WERI-Rb-1 (cell line): ENCODE measurements around the gene UBQLN1.

Experiments used
- DNase-seq: peaks from one replicate; pipeline ENCODE4 v3.0.0-alpha.2; 2020
- H3K27ac ChIP-seq: fragments of 250-450 bp; sonication (Bioruptor Pico); 2 replicates; pipeline ENCODE4 v1.5.1; 2020; ENCODE audit warnings: mild to moderate bottlenecking, moderate library complexity
- H3K27me3 ChIP-seq: fragments of 250-450 bp; sonication (Bioruptor Pico); 2 replicates; pipeline ENCODE4 v1.5.1; 2021; ENCODE audit warnings: mild to moderate bottlenecking, low read depth, moderate library complexity; ENCODE audit not compliant: insufficient read depth, severe bottlenecking
- H3K36me3 ChIP-seq: fragments of 250-450 bp; sonication (Bioruptor Pico); 2 replicates; pipeline ENCODE4 v1.5.1; 2020; ENCODE audit warnings: mild to moderate bottlenecking, moderate library complexity
- H3K4me3 ChIP-seq: 2 replicates; pipeline ENCODE4 v1.5.1; 2011; ENCODE audit warnings: low read depth, mild to moderate bottlenecking, control low read depth, low read length
- H3K9me3 ChIP-seq: fragments of 250-450 bp; sonication (Bioruptor Pico); 2 replicates; pipeline ENCODE4 v1.5.1; 2021; ENCODE audit warnings: mild to moderate bottlenecking, moderate library complexity; ENCODE audit not compliant: severe bottlenecking
- TF ChIP-seq, protein P1 (sequence below): IDR thresholded peaks from 2 replicates; pipeline ENCODE4 v1.5.1; 2011; ENCODE audit warnings: low read depth, mild to moderate bottlenecking, control low read depth, inconsistent platforms, low read length

Gene UBQLN1

GRCh38 chr9:83628540-83628939 lies 79.2 kb downstream of the UBQLN1 start:
- H3K4me3 ChIP-seq: no peak overlapping the region
- TF ChIP-seq, protein P1, sequence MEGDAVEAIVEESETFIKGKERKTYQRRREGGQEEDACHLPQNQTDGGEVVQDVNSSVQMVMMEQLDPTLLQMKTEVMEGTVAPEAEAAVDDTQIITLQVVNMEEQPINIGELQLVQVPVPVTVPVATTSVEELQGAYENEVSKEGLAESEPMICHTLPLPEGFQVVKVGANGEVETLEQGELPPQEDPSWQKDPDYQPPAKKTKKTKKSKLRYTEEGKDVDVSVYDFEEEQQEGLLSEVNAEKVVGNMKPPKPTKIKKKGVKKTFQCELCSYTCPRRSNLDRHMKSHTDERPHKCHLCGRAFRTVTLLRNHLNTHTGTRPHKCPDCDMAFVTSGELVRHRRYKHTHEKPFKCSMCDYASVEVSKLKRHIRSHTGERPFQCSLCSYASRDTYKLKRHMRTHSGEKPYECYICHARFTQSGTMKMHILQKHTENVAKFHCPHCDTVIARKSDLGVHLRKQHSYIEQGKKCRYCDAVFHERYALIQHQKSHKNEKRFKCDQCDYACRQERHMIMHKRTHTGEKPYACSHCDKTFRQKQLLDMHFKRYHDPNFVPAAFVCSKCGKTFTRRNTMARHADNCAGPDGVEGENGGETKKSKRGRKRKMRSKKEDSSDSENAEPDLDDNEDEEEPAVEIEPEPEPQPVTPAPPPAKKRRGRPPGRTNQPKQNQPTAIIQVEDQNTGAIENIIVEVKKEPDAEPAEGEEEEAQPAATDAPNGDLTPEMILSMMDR: no peak
- no peak overlapping the region for H3K27ac ChIP-seq
- no peaks in the 10 kb centered on the region for H3K9me3 ChIP-seq
- DNase-seq: no peak
- H3K27me3 ChIP-seq: no peaks in the 10 kb centered on the region
- no peaks in the 10 kb centered on the region; the same call in 1 of the 2 replicates for H3K36me3 ChIP-seq

DNA sequence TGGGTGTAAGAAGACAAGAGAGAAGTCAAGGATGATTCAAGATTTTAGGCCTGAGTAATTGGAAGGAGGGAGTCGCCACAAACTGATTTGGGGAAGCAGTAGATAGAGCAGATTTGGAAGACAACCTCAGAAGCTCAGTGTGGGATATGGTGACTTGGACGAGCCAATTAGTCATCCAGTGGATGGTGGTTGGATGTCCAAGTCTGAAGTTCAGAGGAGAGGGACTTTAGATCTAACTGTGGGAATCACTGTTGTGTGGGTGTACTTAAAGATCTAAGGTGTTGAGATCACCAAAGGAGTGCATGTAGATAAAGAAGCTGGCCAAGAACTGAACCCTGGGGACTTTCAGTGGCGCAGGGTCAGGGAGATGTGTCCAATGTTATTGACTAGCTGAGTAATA lies 82.6 kb downstream of the UBQLN1 start:
- Histone ChIP-seq H3K9me3 (no peaks in the 10 kb centered on the region), H3K4me3 (no peak overlapping the region), H3K27ac (no peak overlapping the region), H3K36me3 (peaks cover 5% of the 10 kb centered on the region), H3K27me3 (no peaks in the 10 kb centered on the region)
- TF ChIP-seq, protein P1: no peak
- DNase-seq: no peak

- Histone ChIP-seq H3K27ac (peak overlapping the region; percentile 93), H3K4me3 (peak overlapping the region; percentile 84), H3K9me3 (no peaks in the 10 kb centered on the region), H3K27me3 (no peaks in the 10 kb centered on the region), H3K36me3 (peaks cover 5% of the 10 kb centered on the region; the same call in 1 of the 2 replicates)
- DNase-seq: no peak
- TF ChIP-seq, protein P1: no peak
These were observed 84.1 kb downstream of the UBQLN1 start for GRCh38 chr9:83623679-83624076.

GRCh38 chr9:83622939-83623678 lies 84.6 kb downstream of the UBQLN1 start, which contains the start of gene IDNK:
TSS of gene IDNK (plus strand) at chr9:83623143. CDS start at chr9:83623172, 29 bp downstream.
- TF ChIP-seq, protein P1: no peak
- Histone ChIP-seq H3K27ac (peak within 1 kb of the TSS; percentile 93), H3K27me3 (no peaks in the 10 kb centered on the region), H3K9me3 (no peaks in the 10 kb centered on the region), H3K4me3 (peak within 1 kb of the TSS; percentile 84), H3K36me3 (peaks cover 5% of the 10 kb centered on the region; the same call in 1 of the 2 replicates)
- peak; percentile 91 for DNase-seq

- TF ChIP-seq, protein P1: no peak
- H3K9me3 ChIP-seq: no peaks in the 10 kb centered on the region
- no peaks in the 10 kb centered on the region for H3K27me3 ChIP-seq
- H3K4me3 ChIP-seq: peak overlapping the region; percentile 84
- peaks cover 5% of the 10 kb centered on the region; the same call in 1 of the 2 replicates for H3K36me3 ChIP-seq
- peak overlapping the region; percentile 93 for H3K27ac ChIP-seq
- no peak for DNase-seq
These were observed 85.3 kb downstream of the UBQLN1 start for GRCh38 chr9:83622433-83622938.
